ENCODE results near the gene PLA2G4D.
"Not testable (repeated sequence)": the region's sequence is repeated elsewhere in the genome, so short reads cannot be mapped to it uniquely, and the experiment has no call there.

PLA2G4D gene

GRCh38 chr15:42123546-42123945 lies 29.2 kb upstream of the PLA2G4D start:
- no peak for DNase-seq

- DNase-seq, result no peak
These were observed 27.3 kb upstream of the PLA2G4D start for GRCh38 chr15:42121682-42122081.

- DNase-seq, result no peak
These were observed 26.7 kb upstream of the PLA2G4D start for GRCh38 chr15:42121021-42121420.

DNA sequence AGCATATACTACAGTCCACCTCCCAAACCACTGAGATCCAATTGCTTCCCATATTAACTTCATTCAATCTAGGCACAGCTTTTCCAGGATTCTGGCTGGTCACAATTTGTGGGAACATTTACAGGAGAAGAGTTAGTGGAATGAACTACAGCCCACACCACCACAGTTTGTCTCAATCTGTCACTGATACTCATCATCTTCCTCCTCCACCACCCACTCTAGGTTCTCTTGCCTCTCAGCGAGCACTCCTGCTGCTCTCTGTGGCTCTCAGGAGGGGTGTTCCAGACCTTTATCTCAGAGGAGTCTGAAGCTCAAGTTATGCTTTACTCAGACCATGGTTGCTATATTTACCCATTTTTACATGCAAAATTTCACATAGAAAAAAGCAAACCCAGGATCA lies 25.9 kb upstream of the PLA2G4D start:
- DNase-seq, result no peak

- no peak for DNase-seq
These were observed 25.0 kb upstream of the PLA2G4D start for GRCh38 chr15:42119446-42119760.

DNA sequence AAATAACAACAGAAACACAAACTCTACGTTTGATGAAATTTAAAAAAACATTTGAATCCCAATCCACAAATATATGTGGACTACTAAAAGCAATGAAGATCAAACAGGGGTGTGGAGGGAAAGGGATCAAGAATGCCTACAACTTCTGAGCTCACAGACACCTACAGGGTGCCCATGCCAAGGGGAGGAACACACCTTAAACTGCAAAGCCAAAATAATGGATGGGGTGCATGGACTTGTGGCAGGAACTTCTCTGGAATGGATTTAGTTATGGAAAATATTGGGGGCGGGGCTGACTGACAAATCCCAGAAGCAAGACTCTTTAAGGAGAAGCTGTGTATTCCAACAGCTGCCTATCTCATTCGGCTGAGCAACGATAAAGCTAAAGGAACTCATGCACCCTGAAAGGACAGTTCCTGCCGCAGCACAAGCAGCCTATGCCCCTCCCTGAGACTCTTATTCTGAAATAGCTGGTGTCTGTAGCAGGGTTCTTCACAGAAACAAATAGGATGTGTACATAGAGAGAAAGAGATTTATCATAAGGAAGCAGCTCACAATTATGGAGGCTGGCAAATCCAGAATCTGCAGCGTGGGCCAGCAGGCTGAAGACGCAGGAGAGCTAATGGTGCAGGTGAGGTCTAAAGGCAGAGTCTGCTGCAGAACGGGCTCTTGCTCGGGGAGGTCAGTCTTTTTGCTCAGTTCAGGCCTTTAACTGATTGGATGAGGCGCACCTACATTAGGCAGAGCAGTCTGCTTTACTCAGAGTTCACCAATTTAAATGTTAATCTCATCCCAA lies 24.5 kb upstream of the PLA2G4D start:
- DNase-seq, result peak in 1 of 2 donors; percentile 48

GRCh38 chr15:42111924-42112323 lies 17.6 kb upstream of the PLA2G4D start:
- DNase-seq, result peak in 1 of 2 donors; percentile 30

GRCh38 chr15:42110367-42110766 lies 16.0 kb upstream of the PLA2G4D start:
- no peak for DNase-seq

- DNase-seq, result no peak
These were observed 14.4 kb upstream of the PLA2G4D start for GRCh38 chr15:42108806-42109205.

DNA sequence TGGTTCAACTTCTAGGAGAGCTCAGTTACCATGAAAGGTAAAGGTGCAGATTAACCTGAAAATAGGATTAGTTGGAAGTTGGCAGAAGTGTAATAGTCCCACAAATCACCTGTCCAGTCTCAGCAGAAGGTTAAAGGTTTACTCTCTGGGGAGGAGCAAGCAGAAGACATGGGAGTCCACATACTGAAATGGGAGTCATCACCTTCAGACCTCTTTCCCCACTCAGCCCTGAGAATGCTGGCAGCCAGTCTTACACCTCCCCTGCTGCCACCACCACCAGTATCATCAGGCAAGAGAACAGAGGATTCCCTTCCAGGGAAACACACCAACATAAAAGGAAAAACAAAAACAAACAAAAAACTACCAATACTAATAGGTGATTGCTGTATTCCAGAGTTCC lies 13.8 kb upstream of the PLA2G4D start:
- DNase-seq, result no peak

- no peak for DNase-seq
These were observed 13.1 kb upstream of the PLA2G4D start for GRCh38 chr15:42107473-42107872.

DNA sequence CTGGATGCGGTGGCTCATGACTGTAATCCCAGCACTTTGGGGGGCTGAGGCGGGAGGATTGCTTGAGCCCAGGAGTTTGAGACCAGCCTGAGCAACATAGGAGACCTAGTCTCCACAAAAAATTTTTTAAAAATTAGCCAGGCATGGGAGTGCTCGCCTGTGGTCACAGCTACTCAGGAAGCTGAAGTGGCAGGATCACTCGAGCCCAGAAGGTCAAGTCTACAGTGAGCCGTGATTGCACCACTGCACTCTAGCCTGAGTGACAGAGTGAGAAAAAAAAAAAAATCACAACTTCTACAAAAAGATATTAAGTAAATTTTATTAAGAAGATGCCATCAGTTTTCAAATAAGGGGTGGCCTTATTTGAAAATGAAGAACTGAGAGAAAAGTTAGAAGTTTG lies 11.9 kb upstream of the PLA2G4D start:
- no peak for DNase-seq

GRCh38 chr15:42104095-42104891 lies 9.9 kb upstream of the PLA2G4D start:
- no peak for DNase-seq

GRCh38 chr15:42102646-42103235 lies 8.4 kb upstream of the PLA2G4D start:
- peak in 1 of 2 donors; percentile 35 for DNase-seq

GRCh38 chr15:42101861-42102260 lies 7.5 kb upstream of the PLA2G4D start:
- DNase-seq, result no peak

DNA sequence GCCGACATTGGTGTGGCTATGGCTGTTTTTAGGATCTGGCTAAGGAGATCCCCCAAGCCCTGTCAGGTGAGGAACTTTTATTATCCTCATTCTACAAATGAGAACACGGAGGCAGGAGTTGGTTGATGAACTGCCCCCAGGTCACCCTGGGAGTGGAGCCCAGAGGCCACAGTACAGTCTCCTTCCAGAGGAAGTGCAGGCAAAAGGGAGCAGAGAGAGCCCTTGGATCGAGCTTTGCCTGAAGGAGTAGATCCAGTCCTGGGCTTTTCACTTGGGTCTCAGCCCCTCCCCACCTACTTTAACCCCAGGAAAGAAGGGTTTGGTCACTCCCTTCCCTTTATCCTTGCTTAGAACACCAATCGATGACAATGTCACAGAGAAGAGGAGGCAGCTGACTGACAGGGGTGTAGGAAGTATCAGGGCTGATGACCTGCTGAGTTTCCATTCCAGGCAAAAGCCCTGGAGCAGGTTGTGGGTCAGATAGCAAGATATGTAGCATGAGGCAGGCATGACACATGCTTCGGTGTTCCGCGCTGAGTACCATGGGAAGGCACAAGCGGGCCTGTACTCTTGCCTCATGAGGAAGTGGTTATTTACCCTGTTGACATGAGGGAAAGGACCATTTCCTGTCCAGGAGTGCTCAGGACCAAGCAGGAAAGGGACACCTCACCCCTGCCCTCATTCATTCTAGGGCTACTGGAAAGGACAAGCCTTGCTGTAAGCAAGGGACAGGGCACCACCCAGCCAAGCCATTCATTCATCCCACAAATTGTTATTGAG lies 5.8 kb upstream of the PLA2G4D start:
- peak in 1 of 2 donors; percentile 19 for DNase-seq

DNA sequence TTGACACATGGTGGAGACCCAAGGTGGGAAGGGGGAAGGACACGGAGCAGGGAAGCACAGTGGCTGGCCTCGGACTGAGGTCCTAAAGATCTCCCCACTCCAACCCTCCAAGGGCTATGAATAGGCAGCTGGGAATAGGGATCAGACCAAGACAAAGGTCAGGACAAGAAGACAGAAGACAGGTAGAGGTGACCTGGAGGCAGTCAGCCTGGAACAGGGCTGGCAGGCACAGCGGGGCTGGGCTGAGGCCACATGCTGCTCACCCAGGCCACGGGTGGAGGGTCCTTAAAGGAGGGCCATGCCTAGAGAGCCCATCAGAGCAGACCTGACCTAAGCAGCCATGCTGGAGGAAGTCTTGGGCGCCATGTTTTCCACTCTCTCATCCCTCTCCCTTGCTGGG lies 2.7 kb upstream of the PLA2G4D start:
- DNase-seq, result no peak

- DNase-seq, result no peak
These were observed 396 bp downstream of the PLA2G4D start for GRCh38 chr15:42093966-42094365.

DNA sequence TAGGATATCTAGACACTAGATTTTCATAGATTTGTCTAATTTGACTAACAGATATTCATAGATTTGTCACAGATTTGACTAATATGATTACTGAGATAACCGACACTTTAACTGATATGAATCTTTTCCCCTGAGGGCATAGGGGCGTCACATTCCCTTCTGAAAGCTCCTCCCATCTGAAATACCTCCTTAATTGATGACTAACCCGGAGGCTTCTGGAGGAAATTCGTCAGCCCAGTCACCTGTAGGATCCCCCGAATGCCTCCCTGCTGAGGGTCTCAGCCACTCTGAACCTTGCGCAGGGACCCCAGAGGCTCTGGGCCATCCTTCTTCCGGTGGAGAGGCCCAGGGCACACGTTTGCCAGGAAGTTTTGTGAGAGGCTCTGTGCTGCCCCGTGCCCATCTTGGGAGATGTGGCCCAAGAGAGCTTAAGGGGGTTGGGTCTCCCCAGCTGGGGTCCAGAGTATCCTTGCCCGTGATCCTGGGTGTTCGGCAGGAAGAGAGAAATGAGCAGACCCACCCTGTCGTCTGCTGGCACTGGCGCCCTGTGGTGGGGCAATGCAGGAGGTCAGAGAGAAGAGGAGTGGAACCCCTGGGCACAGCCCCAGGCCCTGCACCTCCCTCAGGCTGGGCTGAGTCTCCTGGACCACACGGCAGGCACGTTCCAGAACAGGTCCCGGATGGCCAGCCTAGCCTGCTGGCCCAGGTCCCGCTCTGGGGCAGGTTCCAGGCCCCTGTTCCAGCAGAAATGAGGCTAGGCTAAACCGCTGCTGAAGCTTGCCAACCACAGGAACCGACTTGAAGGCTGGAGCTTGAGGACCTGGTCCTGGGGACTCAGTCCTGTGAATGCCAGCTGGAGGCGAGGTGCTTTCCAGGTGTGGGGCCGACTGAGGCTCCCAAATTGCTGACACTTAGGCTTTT lies 1.7 kb downstream of the PLA2G4D start:
- no peak for DNase-seq

DNA sequence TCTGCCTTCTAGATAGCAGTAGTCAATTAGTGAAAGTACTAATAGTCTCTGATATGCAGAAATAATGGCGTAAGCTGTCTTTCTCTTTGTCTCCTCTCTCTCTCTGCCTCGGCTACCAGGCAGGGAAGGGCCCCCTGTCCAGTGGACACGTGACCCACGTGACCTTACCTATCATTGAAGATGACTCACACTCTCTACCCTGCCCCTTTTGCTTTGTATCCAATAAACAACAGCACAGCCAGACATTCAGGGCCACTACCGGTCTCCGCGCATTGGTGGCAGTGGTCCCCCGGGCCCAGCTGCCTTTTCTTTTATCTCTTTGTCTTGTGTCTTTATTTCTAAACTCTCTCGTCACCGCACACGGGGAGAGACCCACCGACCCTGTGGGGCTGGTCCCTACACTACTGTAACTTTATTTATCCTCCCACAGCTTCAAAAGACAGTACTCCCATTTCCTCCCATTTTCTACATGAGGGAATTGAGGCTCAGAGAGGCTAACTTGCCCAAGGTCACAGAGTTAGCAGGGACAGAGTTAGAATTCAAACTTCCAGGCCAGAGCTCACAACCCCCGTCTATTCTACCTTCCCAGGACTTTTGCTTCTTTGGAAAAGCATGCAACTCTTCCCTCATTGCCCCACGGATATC lies 2.5 kb downstream of the PLA2G4D start:
- not testable (repeated sequence) for DNase-seq

DNA sequence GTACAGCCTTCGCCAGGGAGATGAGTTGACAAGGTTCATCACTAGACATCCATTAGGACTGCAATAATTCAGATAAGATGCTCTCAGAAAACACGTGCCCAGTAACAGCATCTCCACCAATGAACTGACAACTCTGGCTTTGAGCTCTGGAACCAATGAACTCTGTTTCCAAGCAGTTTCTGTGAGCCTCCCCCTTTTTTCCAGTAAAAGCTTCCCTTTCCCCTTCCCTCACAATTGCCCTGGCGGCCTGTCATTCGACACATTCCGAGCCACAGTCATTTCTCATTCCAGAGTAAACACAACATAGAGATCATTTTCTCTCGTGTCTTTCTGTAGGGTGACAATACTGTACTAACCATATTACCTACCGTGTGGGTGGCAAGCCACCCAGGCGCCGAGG lies 3.6 kb downstream of the PLA2G4D start:
- no peak for DNase-seq

GRCh38 chr15:42090370-42090769 lies 4.0 kb downstream of the PLA2G4D start:
- DNase-seq, result no peak

Measured in bone marrow (tissue), 2 donors.